Tibial artery (tissue), 4 donors: ENCODE measurements around the gene TNP2.

ENCODE experiments used
- DNase-seq, 2 donors: peaks; one replicate each; pipeline ENCODE4 v3.0.0-alpha.2; 2019
- H3K27ac ChIP-seq, 2 donors: fragments of 200-600 bp; sonication (generic) in 1 of 2; 1 replicate in 1 of 2; 2 replicates in 1 of 2; pipeline ENCODE4 v1.5.1; 2018 to 2019; ENCODE audit warnings: mild to moderate bottlenecking in 1 of 2
- H3K27me3 ChIP-seq, 2 donors: fragments of 200-600 bp; sonication (generic) in 1 of 2; one replicate each; pipeline versions ENCODE4 v1.5.1 to v1.6.0; 2016 to 2019
- H3K36me3 ChIP-seq, 3 donors: fragments of 200-600 bp; sonication (generic) in 2 of 3; one replicate each; pipeline ENCODE4 v1.5.1; 2016 to 2019; ENCODE audit warnings: mild to moderate bottlenecking in 2 of 3
- H3K4me1 ChIP-seq, 4 donors: fragments of 200-600 bp; sonication (generic) in 2 of 4; 1 replicate in 3 of 4; 2 replicates in 1 of 4; pipeline ENCODE4 v1.5.1; 2016 to 2019
- H3K4me3 ChIP-seq, 2 donors: fragments of 200-600 bp; sonication (generic) in 1 of 2; 1 replicate in 1 of 2; 2 replicates in 1 of 2; pipeline ENCODE4 v1.5.1; 2018 to 2019; ENCODE audit warnings: mild to moderate bottlenecking in 2 of 2
- H3K9me3 ChIP-seq, 3 donors: fragments of 200-600 bp; sonication (generic) in 1 of 3; one replicate each; pipeline ENCODE4 v1.5.1; 2016 to 2019
- CTCF ChIP-seq, 2 experiments: fragments of 200-600 bp in 1 of 2; fragments of 450-650 bp in 1 of 2; IDR thresholded peaks; one replicate each; pipeline ENCODE4 v1.5.1; 2017 to 2019; ENCODE audit warnings: antibody characterized with exemption in 2 of 2, mild to moderate bottlenecking in 1 of 2, moderate library complexity in 1 of 2
- intact Hi-C: fragments of 100-400 bp; cut with DNase I; formaldehyde crosslinking; loops from one replicate; pipeline ENCODE4 v1.15.0; 2023; ENCODE audit warnings: low total_unique reads

TNP2 gene

GRCh38 chr16:11257131-11257938, 11.8 kb downstream of the TNP2 start:
- H3K36me3 ChIP-seq = no peaks in the 10 kb centered on the region
- peak; percentile 71 to 77 for TF ChIP-seq CTCF (IDR thresholded peaks at IDR 0.05)
- intact Hi-C loops = loop anchor here (2.0 to 5.0 kb wide), 2 partner anchors 287 to 525 kb away; no protein-coding TSS in a partner anchor

GRCh38 chr16:11256661-11257130, 12.4 kb downstream of the TNP2 start:
- Histone ChIP-seq H3K27me3 (no peaks in the 10 kb centered on the region), H3K4me3 (peak overlapping the region; percentile 73 to 81), H3K4me1 (peaks cover 0 to 52% (median 36%) of the 10 kb centered on the region in 4 donors), H3K27ac (peak overlapping the region; percentile 93 to 96), H3K9me3 (no peaks in the 10 kb centered on the region), H3K36me3 (no peaks in the 10 kb centered on the region)
- DNase-seq = peak; percentile 56 to 86
- intact Hi-C loops = loop anchor here (2.0 to 5.0 kb wide), 2 partner anchors 286 to 526 kb away; no protein-coding TSS in a partner anchor
- TF ChIP-seq CTCF (IDR thresholded peaks at IDR 0.05) = no peak

More at GRCh38 chr16:11257131-11257938, 11.8 kb downstream of the TNP2 start:
- H3K4me3 ChIP-seq = peak overlapping the region; percentile 73 to 81
- peak; percentile 83 to 92 for DNase-seq
- no peaks in the 10 kb centered on the region for H3K27me3 ChIP-seq
- peaks cover 0 to 52% (median 36%) of the 10 kb centered on the region in 4 donors for H3K4me1 ChIP-seq
- H3K27ac ChIP-seq = peak overlapping the region; percentile 93 to 96
- no peaks in the 10 kb centered on the region for H3K9me3 ChIP-seq

- Histone ChIP-seq H3K36me3 (no peaks in the 10 kb centered on the region), H3K27me3 (no peaks in the 10 kb centered on the region), H3K27ac (peak within 1 kb of the TSS; percentile 93 to 96), H3K4me3 (peak within 1 kb of the TSS; percentile 73 to 81), H3K9me3 (no peaks in the 10 kb centered on the region), H3K4me1 (peaks cover 0 to 52% (median 36%) of the 10 kb centered on the region in 4 donors)
- intact Hi-C loops = loop anchor here (2.0 to 5.0 kb wide), 2 partner anchors 285 to 526 kb away; no protein-coding TSS in a partner anchor
- peak; percentile 74 to 91 for DNase-seq
- peak; percentile 90 to 96 for TF ChIP-seq CTCF (IDR thresholded peaks at IDR 0.05)
Observed at GRCh38 chr16:11255737-11256660, 13.1 kb downstream of the TNP2 start, which contains the start of gene SOCS1. SOCS1 (minus strand) TSS chr16:11256204; CDS start chr16:11255478, 726 bp downstream.

- intact Hi-C loops = loop anchor here (5.0 kb wide), 1 partner anchor 527 kb away; no protein-coding TSS in a partner anchor
- Histone ChIP-seq H3K4me1 (peaks cover 0 to 52% (median 36%) of the 10 kb centered on the region in 4 donors), H3K36me3 (no peaks in the 10 kb centered on the region), H3K4me3 (peak overlapping the region; percentile 73 to 81), H3K27me3 (no peaks in the 10 kb centered on the region), H3K9me3 (no peaks in the 10 kb centered on the region), H3K27ac (peak overlapping the region; percentile 93 to 96)
- peak; percentile 31 to 74 for DNase-seq
- TF ChIP-seq CTCF (IDR thresholded peaks at IDR 0.05) = peak in 1 of 2 experiments; percentile 14
Observed at GRCh38 chr16:11254913-11255736, 14.0 kb downstream of the TNP2 start.
